ENCODE data around the gene MED26. TPM values are rescaled to one million over a fixed set of nuclear protein-coding genes. Genes with fewer than 3 reads are reported as not detected.

The MED26 gene
- polyA plus RNA-seq, 3 donors from 2014 or later, result 1.2 to 5.3 (median 2.0) TPM

DNA sequence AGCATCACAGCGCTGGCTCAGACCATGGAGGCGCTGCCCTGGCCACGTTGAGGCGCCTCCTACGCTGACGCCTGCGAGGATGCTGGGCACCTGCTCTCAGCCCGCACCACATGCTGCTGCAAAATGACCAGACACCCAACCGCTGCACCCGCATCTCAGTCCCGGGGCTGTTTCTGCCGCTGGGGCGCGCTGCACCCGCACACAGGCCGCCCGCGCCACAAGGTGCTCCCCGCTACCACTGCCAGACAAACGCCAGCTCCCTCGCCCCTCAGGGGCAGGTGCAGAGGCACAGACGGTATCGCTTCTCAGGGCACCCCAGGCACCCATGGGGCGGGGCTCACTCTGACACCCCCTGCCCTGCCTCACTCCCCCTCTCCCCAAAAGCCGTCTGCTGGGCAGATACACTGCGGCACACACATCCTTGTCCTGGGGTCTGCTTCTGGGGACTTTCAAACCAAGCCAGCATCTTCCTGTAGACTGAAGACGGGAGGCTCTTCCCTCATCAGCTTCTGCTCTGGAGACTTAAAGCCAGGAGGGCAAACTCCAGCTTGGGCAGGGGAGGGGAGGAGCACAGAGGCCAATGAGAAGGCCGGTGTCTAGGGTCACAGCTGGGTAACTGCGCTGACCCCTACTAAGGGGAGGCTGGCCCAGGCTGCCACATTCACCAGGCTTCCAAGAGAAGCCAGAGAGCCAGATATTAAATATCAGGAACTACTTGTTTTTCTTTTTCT, 102.1 kb downstream of the MED26 start:
- Mint-ChIP-seq H3K4me3 (no peak overlapping the region), H3K27ac (no peak overlapping the region), H3K27me3 (ENCODE audit: low read depth in 3 of 3) (peaks cover 0 to 5% (median 2%) of the 10 kb centered on the region in 3 donors), H3K9me3 (no peaks in the 10 kb centered on the region), H3K4me1 (peaks cover 0 to 2% of the 10 kb centered on the region in 2 donors), H3K36me3 (peaks cover 0 to 25% (median 7%) of the 10 kb centered on the region in 3 donors)
- no peak for DNase-seq

DNA sequence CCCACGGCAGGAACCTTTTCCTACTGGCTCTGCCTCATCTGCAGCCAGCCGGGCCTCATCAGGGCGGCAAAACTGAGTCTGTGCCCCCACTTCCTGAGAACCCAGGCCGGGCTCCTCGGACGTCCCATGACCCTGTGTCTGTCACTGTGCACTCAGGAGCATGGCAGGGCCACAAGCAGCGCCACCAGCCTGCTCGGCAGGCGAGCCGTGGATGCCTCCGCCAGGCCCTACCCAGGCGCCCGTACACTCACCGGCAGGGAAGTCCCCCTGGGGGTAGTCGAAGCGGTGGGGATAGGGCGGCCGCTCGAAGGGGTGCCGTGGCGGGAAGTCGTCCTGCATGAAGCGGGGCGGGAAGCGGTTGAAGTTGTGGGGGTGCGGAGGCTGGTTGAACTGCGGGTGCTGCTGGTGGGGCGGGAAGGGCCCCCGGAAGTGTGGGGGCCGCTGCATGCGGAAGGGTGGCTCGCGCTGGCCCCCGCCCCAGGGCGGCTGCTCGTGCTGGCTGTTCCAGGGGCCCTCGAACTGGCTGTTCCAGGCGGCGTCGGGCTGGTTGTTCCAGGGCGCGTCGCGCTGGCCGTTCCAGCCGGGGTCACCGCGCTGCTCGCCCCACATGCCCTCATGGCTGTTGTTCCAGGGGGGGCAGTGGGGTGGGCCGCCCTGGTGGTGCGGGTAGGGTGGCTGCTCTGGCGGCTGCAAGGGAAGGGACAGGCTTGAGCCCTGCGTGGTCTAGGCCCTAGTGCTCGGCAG, 102.8 kb downstream of the MED26 start:
- Mint-ChIP-seq H3K27me3 (ENCODE audit: low read depth in 3 of 3) (peaks cover 0 to 3% (median 3%) of the 10 kb centered on the region in 3 donors), H3K4me3 (no peak overlapping the region), H3K9me3 (no peaks in the 10 kb centered on the region), H3K4me1 (peaks cover 0 to 2% of the 10 kb centered on the region in 2 donors), H3K27ac (no peak overlapping the region), H3K36me3 (peaks cover 0 to 29% (median 7%) of the 10 kb centered on the region in 3 donors)
- DNase-seq, result no peak

Other genes starting within 250 kb of the MED26 start
- gene EPS15L1, start 156.2 kb downstream of the MED26 start, polyA plus RNA-seq, result 10 to 100 TPM; 14.5 to 28.8 (median 16.4) TPM
- gene CALR3, start 132.0 kb downstream of the MED26 start, polyA plus RNA-seq, result under 1 TPM in 1 of 3 donors, not detected in 2; 0.25 TPM
- 1 to 10 TPM in 1 of 3 donors, under 1 TPM in 1, not detected in 1; 0.80 to 1.2 TPM for gene C19orf44, start 131.8 kb downstream of the MED26 start, polyA plus RNA-seq
- 10 to 100 TPM in 1 of 3 donors, 1 to 10 TPM in 2; 1.6 to 19.9 (median 3.4) TPM for gene CHERP, start 85.8 kb downstream of the MED26 start, polyA plus RNA-seq
- gene SLC35E1, start 55.8 kb downstream of the MED26 start, polyA plus RNA-seq, result 10 to 100 TPM; 14.9 to 21.8 (median 20.1) TPM
- 10 to 100 TPM; 66.3 to 82.2 (median 67.7) TPM for gene SMIM7, start 31.9 kb upstream of the MED26 start, polyA plus RNA-seq
- 1 to 10 TPM in 2 of 3 donors, under 1 TPM in 1; 0.78 to 3.2 (median 1.5) TPM for gene TMEM38A, start 32.9 kb upstream of the MED26 start, polyA plus RNA-seq
- not detected for gene NWD1, start 91.6 kb upstream of the MED26 start, polyA plus RNA-seq
- 1 to 10 TPM; 1.8 to 7.9 (median 2.3) TPM for gene SIN3B, start 201.2 kb upstream of the MED26 start, polyA plus RNA-seq

Measured in immature natural killer cell (primary cell).